Astrocyte (in vitro differentiated cells and primary cell): Measurements from ENCODE around the gene SEL1L2.

Experiments used
- EZH2 ChIP-seq: IDR thresholded peaks from 2 replicates; pipeline ENCODE4 v1.6.1; 2012; ENCODE audit warnings: mild to moderate bottlenecking, low read length, inconsistent platforms; ENCODE audit not compliant: insufficient read depth
- TF ChIP-seq, protein P1 (sequence below): IDR thresholded peaks from 2 replicates; pipeline ENCODE4 v1.5.1; 2011; ENCODE audit warnings: low read depth, mild to moderate bottlenecking, inconsistent platforms, low read length, moderate library complexity; ENCODE audit not compliant: insufficient read depth

GRCh38 chr20:13814672-13815071, 175.7 kb downstream of the SEL1L2 start:
- TF ChIP-seq, protein P1, sequence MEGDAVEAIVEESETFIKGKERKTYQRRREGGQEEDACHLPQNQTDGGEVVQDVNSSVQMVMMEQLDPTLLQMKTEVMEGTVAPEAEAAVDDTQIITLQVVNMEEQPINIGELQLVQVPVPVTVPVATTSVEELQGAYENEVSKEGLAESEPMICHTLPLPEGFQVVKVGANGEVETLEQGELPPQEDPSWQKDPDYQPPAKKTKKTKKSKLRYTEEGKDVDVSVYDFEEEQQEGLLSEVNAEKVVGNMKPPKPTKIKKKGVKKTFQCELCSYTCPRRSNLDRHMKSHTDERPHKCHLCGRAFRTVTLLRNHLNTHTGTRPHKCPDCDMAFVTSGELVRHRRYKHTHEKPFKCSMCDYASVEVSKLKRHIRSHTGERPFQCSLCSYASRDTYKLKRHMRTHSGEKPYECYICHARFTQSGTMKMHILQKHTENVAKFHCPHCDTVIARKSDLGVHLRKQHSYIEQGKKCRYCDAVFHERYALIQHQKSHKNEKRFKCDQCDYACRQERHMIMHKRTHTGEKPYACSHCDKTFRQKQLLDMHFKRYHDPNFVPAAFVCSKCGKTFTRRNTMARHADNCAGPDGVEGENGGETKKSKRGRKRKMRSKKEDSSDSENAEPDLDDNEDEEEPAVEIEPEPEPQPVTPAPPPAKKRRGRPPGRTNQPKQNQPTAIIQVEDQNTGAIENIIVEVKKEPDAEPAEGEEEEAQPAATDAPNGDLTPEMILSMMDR, result no peak
- no peak for TF ChIP-seq EZH2
